ENCODE measurements around the gene UCMA.
"Not testable (repeated sequence)": the region's sequence is repeated elsewhere in the genome, so short reads cannot be mapped to it uniquely, and the experiment has no call there.

GRCh38 chr10:13242260-13242659 is 8.1 kb upstream of the UCMA start:
- TF ChIP-seq CTCF (conservative IDR thresholded peaks at IDR 0.05 in 1 of 2, IDR thresholded peaks at IDR 0.05 in 1 of 2; ENCODE audit: low read depth in 1 of 2, low read length in 2 of 2); EZH2 (IDR thresholded peaks at IDR 0.05; ENCODE audit: low read length, missing control alignments): not testable (repeated sequence)
